Pancreas (tissue), 10 donors: ENCODE data around the gene TENM3. TPM values are rescaled to one million over a fixed set of nuclear protein-coding genes. Genes with fewer than 3 reads are reported as not detected.

ENCODE experiments used
- ATAC-seq, 4 donors: fragments of 200-7000 bp; cut with Tn5 transposase; one replicate each; pipeline versions ENCODE4 v1.8.0 to v1.9.1; 2020; ENCODE audit warnings: mild to moderate bottlenecking in 4 of 4, moderate library complexity in 4 of 4
- DNase-seq, 6 donors: peaks; one replicate each; pipeline ENCODE4 v3.0.0-alpha.2; 2020
- FAIRE-seq: peaks from 2 replicates; lab custom pipeline; 2012; peaks lifted over from hg19 to GRCh38; lab: Jason Lieb, UNC
- H3K27ac ChIP-seq, 4 donors: fragments of 200-600 bp; sonication (generic); 1 replicate in 3 of 4; 2 replicates in 1 of 4; pipeline versions ENCODE4 v1.5.0 to v1.8.0; 2020
- H3K27me3 ChIP-seq, 4 donors: fragments of 200-600 bp; one replicate each; pipeline ENCODE4 v1.8.0; 2021
- H3K36me3 ChIP-seq, 3 donors: fragments of 200-600 bp; sonication (generic) in 1 of 3; one replicate each; pipeline versions ENCODE4 v1.5.0 to v1.8.0; 2020 to 2021
- H3K4me1 ChIP-seq, 3 donors: fragments of 200-600 bp; one replicate each; pipeline ENCODE4 v1.8.0; 2021
- H3K4me3 ChIP-seq, 4 donors: fragments of 200-600 bp; sonication (generic) in 2 of 4; one replicate each; pipeline versions ENCODE4 v1.5.0 to v1.8.0; 2020 to 2021
- H3K9me3 ChIP-seq, 4 donors: fragments of 200-600 bp; one replicate each; pipeline ENCODE4 v1.8.0; 2021
- CTCF ChIP-seq, 4 donors: fragments of 200-600 bp; sonication (generic) in 3 of 4; IDR thresholded peaks; one replicate each; pipeline versions ENCODE4 v1.5.0 to v1.8.0; 2021; ENCODE audit warnings: antibody characterized with exemption in 4 of 4
- WGBS, 2 donors: extraction: QIAGEN DNeasy Blood & Tissue Kit; methylation state at CpG; one replicate each; pipeline ENCODE4 v1.1.7; 2013; 5-methylcytosine and 5-hydroxymethylcytosine counted together
- intact Hi-C, 3 donors: fragments of 100-400 bp; cut with DNase I; formaldehyde crosslinking; loops; one replicate each; pipeline versions ENCODE4 v1.11.1 to v1.14.2; 2022
- polyA plus RNA-seq, 2 donors: library from polyadenylated mRNA; stranded (reverse); fragments of 200-250 nt; gene quantifications; one replicate each; pipeline ENCODE4 v1.2.3, GENCODE V29; 2013
- total RNA-seq, 6 donors: library from RNA; stranded (reverse); fragmentation: NEBNext Ultra II Directional in 4 of 6; extraction: Animal tissue kit (Norgen Biotek cat#: 25700) in 4 of 6; gene quantifications; one replicate each; pipeline versions ENCODE4 v1.2.1 to v1.2.4, GENCODE V29; 2021 to 2023
- donor health status: healthy with polysubstance abuse.
- donor health status: DM: no; HTN: no; CAD: no; lungs with moderate emphysema.
- donor health status: DM: no; HTN: no; CAD: no.
- donor health status: control.
- donor health status: control.
- donor health status: Bipolar disorder and iron deficiency.
- donor health status: DM: yes; HTN: yes; CAD: no.
- donor health status: DM: no; HTN: no; CAD: no.
- donor health status: DM: no; HTN: no; CAD: no.
- donor health status: DM: yes; HTN: yes; CAD: no.

The TENM3 gene
- total and polyA plus RNA-seq, 8 donors = 0.99 to 6.1 (median 4.4) TPM

GRCh38 chr4:182245541-182246215, 2.5 kb downstream of the TENM3 start:
- ATAC-seq = peak in 2 of 4 donors; percentile 21 to 48
- no peak for TF ChIP-seq CTCF (IDR thresholded peaks at IDR 0.05)
- H3K27me3 ChIP-seq = peaks cover 0 to 3% (median 0%) of the 10 kb centered on the region in 4 donors
- WGBS, 2 donors = 34 to 42% methylated on average over 10 of the region's 10 CpGs
- no peak for FAIRE-seq
- no peak overlapping the region for H3K4me3 ChIP-seq
- no peaks in the 10 kb centered on the region for H3K4me1 ChIP-seq
- no peaks in the 10 kb centered on the region for H3K9me3 ChIP-seq
- no peak overlapping the region for H3K27ac ChIP-seq
- H3K36me3 ChIP-seq = no peaks in the 10 kb centered on the region
- intact Hi-C loops = no loop called here
- DNase-seq = no peak

GRCh38 chr4:182246401-182247205, 3.4 kb downstream of the TENM3 start:
- Histone ChIP-seq H3K36me3 (no peaks in the 10 kb centered on the region), H3K4me3 (no peak overlapping the region), H3K27ac (no peak overlapping the region), H3K9me3 (no peaks in the 10 kb centered on the region), H3K27me3 (peaks cover 0 to 3% (median 0%) of the 10 kb centered on the region in 4 donors), H3K4me1 (no peaks in the 10 kb centered on the region)
- intact Hi-C loops = no loop called here
- FAIRE-seq = no peak
- DNase-seq = no peak
- no peak for TF ChIP-seq CTCF (IDR thresholded peaks at IDR 0.05)
- ATAC-seq = no peak
- WGBS, 2 donors = 59 to 65% methylated on average over 27 of the region's 27 CpGs

- ATAC-seq = no peak
Observed at GRCh38 chr4:182248295-182248694, 5.1 kb downstream of the TENM3 start.

GRCh38 chr4:182250446-182250845, 7.2 kb downstream of the TENM3 start:
- FAIRE-seq = no peak
- 72 to 79% methylated on average over 6 of the region's 6 CpGs for WGBS, 2 donors
- intact Hi-C loops = no loop called here

More at GRCh38 chr4:182248295-182248694, 5.1 kb downstream of the TENM3 start:
- DNase-seq (no peak), FAIRE-seq (no peak)
- H3K27ac ChIP-seq = no peak overlapping the region
- no peak for TF ChIP-seq CTCF (IDR thresholded peaks at IDR 0.05)
- H3K9me3 ChIP-seq = no peaks in the 10 kb centered on the region
- no peaks in the 10 kb centered on the region for H3K4me1 ChIP-seq
- 71 to 78% methylated on average over 3 of the region's 3 CpGs for WGBS, 2 donors
- H3K4me3 ChIP-seq = no peak overlapping the region
- no peaks in the 10 kb centered on the region for H3K36me3 ChIP-seq
- H3K27me3 ChIP-seq = peaks cover 0 to 3% (median 0%) of the 10 kb centered on the region in 4 donors
- intact Hi-C loops = no loop called here

More at GRCh38 chr4:182250446-182250845, 7.2 kb downstream of the TENM3 start:
- ATAC-seq (no peak), DNase-seq (no peak)
- Histone ChIP-seq H3K36me3 (no peaks in the 10 kb centered on the region), H3K4me3 (no peak overlapping the region), H3K27me3 (peaks cover 0 to 3% (median 0%) of the 10 kb centered on the region in 4 donors), H3K4me1 (no peaks in the 10 kb centered on the region), H3K27ac (no peak overlapping the region), H3K9me3 (no peaks in the 10 kb centered on the region)
- TF ChIP-seq CTCF (IDR thresholded peaks at IDR 0.05) = no peak
